ENCODE data around the gene MEF2A. TPM values are rescaled to one million over a fixed set of nuclear protein-coding genes. Genes with fewer than 3 reads are reported as not detected.

Gene MEF2A
- total and polyA plus RNA-seq, 12 donors, result 31.2 to 194 (median 167) TPM

DNA sequence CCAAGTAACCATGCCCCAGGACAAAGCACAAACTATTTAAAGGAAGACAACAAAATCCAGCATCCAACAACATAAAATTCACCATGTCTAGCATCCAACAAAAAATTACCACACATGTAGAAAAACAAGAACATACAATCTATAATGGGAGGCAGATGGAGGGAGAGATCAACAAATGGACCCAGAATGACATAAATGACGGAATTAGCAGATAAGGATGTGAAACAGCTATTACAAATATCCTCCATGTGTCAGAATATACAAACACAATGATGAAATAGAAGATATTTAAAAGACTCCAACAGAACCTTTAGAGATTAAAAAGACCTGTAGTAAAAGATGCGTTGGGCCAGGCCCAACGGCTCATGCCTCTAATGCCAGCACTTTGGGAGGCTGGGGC is 156.6 kb downstream of the MEF2A start:
- intact Hi-C loops (cut with DNase I), result no loop called here
- no peaks in the 10 kb centered on the region for H3K9me3 ChIP-seq
- H3K27me3 ChIP-seq, result no peaks in the 10 kb centered on the region
- no peak for DNase-seq
- TF ChIP-seq, protein P1, sequence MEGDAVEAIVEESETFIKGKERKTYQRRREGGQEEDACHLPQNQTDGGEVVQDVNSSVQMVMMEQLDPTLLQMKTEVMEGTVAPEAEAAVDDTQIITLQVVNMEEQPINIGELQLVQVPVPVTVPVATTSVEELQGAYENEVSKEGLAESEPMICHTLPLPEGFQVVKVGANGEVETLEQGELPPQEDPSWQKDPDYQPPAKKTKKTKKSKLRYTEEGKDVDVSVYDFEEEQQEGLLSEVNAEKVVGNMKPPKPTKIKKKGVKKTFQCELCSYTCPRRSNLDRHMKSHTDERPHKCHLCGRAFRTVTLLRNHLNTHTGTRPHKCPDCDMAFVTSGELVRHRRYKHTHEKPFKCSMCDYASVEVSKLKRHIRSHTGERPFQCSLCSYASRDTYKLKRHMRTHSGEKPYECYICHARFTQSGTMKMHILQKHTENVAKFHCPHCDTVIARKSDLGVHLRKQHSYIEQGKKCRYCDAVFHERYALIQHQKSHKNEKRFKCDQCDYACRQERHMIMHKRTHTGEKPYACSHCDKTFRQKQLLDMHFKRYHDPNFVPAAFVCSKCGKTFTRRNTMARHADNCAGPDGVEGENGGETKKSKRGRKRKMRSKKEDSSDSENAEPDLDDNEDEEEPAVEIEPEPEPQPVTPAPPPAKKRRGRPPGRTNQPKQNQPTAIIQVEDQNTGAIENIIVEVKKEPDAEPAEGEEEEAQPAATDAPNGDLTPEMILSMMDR (IDR thresholded peaks at IDR 0.05), result no peak
- peaks cover 0 to 21% (median 0%) of the 10 kb centered on the region in 9 donors for H3K36me3 ChIP-seq
- no peak overlapping the region for H3K27ac ChIP-seq
- 93 to 94% methylated on average over 3 of the region's 3 CpGs for WGBS, 2 donors
- H3K4me1 ChIP-seq, result peaks cover 0 to 46% (median 22%) of the 10 kb centered on the region in 9 donors
- no peak for ATAC-seq
- H3K4me3 ChIP-seq, result no peak overlapping the region

DNA sequence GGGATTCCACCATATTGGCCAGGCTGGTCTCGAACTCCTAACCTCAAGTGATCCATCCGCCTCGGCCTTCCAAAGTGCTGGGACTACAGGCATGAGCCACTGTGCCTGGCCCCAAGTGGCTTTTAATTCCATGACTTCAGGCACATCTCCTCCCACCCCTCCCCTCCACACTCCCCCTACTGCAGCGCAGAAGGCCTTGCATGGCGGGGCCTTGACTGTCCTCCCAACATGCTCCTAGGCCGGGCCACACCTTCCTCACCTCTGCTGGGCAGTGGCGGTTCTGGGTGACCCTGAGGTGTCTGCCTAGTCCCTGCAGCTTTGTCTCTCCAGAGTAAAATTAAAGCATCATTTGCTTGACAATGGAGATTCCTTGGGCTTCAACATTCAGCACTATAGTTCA is 160.5 kb downstream of the MEF2A start:
- ATAC-seq (no peak), DNase-seq (no peak)
- TF ChIP-seq, protein P1 (IDR thresholded peaks at IDR 0.05), result no peak
- WGBS, 2 donors, result 85 to 90% methylated on average over 7 of the region's 7 CpGs
- no peak overlapping the region for H3K27ac ChIP-seq
- no peaks in the 10 kb centered on the region for H3K9me3 ChIP-seq
- intact Hi-C loops (cut with DNase I), result no loop called here
- no peaks in the 10 kb centered on the region for H3K27me3 ChIP-seq
- no peak overlapping the region for H3K4me3 ChIP-seq
- peaks cover 0 to 51% (median 16%) of the 10 kb centered on the region in 9 donors for H3K4me1 ChIP-seq
- H3K36me3 ChIP-seq, result peaks cover 0 to 39% (median 3%) of the 10 kb centered on the region in 9 donors

DNA sequence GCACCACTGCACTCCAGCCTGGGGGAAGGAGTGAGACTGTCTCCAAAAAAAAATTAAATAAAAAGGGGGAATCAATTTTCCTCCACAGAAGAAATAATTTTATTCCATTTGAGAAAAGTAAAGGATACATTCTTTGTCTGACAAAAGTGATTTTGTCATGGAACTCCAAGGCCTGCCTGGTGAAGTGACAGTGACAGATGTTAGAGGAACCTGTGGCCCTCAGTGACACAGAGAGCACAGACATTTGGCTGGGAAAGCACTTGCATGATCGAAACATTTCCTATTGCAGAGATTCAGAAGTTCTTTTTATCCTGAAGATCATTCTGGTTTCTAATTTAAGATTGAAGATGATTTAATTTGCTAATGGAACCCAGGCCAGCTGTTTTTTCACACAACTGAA is 161.5 kb downstream of the MEF2A start:
- intact Hi-C loops (cut with DNase I), result no loop called here
- peaks cover 0 to 39% (median 3%) of the 10 kb centered on the region in 9 donors for H3K36me3 ChIP-seq
- H3K27ac ChIP-seq, result no peak overlapping the region
- H3K9me3 ChIP-seq, result no peaks in the 10 kb centered on the region
- 63 to 75% methylated on average over 1 of the region's 1 CpG for WGBS, 2 donors
- DNase-seq (no peak), ATAC-seq (no peak)
- no peaks in the 10 kb centered on the region for H3K27me3 ChIP-seq
- peaks cover 0 to 52% (median 23%) of the 10 kb centered on the region in 9 donors for H3K4me1 ChIP-seq
- no peak overlapping the region for H3K4me3 ChIP-seq
- TF ChIP-seq, protein P1 (IDR thresholded peaks at IDR 0.05), result no peak

DNA sequence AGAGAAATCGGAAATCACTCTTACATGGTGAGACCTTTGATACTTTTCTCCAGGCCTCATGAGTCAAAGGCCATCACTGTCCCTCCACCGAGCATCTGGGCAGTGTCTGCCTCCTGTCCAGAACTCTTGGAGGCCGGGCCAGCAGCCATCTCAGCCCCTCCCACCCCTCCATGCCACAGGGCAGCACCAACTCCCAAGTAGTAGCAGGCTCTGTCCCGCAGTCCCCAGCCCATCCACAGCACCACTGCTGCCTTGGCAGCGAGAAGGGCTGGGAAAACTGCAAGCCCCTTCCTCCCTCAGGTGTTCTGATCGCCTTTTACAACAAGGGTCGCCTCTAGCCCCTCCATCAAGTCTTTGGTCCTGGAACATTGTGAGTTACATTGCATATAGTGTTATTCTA is 161.9 kb downstream of the MEF2A start:
- Histone ChIP-seq H3K27ac (peak overlapping the region in 1 of 10 donors; percentile 51), H3K36me3 (peaks cover 0 to 39% (median 3%) of the 10 kb centered on the region in 9 donors), H3K9me3 (no peaks in the 10 kb centered on the region), H3K4me1 (peaks cover 0 to 56% (median 23%) of the 10 kb centered on the region in 9 donors), H3K4me3 (no peak overlapping the region), H3K27me3 (no peaks in the 10 kb centered on the region)
- ATAC-seq (peak in 2 of 8 donors; percentile 24 to 63), DNase-seq (no peak)
- intact Hi-C loops (cut with DNase I), result no loop called here
- TF ChIP-seq, protein P1 (IDR thresholded peaks at IDR 0.05), result no peak
- WGBS, 2 donors, result 72 to 75% methylated on average over 7 of the region's 7 CpGs
